SKM-1 (cell line): ENCODE measurements around the gene CHMP3.
"Not testable (repeated sequence)": the region's sequence is repeated elsewhere in the genome, so short reads cannot be mapped to it uniquely, and the experiment has no call there.

Experiments
- DNase-seq: peaks from one replicate; lab custom pipeline; 2025; ENCODE audit not compliant: unreplicated experiment; lab: John Stamatoyannopoulos, UW

Gene CHMP3

DNA sequence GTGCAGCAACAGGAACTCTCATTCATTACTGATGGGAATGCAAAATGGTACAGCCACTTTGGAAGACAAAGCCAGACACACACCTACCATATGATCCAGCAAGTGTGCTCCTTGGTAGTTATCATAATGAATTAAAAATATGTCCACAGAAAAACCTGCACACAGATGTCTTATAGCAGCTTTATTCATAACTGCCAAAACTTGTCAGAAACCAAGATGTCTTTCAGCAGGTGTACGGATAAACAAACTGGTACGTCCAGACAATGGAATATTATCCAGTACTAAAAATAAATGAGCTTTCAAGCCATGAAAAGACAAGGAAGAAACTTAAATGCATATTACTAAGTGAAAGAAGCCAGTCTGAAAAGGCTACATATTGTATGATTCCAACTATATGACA lies 50.4 kb downstream of the CHMP3 start:
- DNase-seq: no peak

DNA sequence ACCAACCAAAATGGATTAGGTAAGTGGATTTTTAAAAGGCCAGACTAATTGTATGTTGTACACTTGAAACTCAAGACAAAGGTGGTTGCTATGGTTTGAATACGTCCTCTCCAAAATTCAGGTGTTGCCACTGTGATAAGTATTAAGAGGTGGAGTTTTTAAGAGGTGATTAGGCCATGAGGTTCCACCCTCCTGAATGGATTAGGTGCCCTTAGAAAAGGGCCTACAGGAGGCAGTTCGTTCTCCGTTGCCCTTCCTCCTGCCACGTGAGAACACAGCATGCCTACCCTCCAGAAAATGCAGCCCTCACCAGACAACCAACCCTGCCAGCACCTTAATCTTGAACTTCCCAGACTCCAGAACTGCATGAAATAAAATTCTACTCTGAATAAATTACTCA lies 51.2 kb downstream of the CHMP3 start:
- DNase-seq: no peak

DNA sequence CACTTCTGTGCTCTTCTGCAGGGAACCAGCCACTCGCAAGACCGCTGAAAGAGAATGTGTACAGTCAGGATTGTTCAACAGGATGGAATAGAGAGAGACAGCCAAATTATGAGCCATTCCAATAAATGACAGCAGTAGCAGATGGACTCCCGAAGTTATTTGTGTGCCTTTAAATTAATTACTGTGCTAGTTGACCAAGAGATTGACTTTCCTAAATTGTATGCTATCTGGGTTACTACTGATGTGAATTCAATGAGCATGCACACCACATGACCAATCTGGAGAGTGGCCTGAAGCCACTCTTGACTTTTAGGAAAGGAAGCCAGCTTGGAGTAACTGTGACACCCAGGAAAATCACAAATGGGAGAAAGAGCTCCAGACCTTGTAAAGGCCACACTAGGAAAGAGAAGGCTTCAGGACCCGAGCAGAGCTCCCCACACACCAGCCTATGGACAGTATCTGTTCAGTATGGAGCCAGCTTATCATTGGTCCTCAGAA lies 52.8 kb downstream of the CHMP3 start:
- no peak for DNase-seq

DNA sequence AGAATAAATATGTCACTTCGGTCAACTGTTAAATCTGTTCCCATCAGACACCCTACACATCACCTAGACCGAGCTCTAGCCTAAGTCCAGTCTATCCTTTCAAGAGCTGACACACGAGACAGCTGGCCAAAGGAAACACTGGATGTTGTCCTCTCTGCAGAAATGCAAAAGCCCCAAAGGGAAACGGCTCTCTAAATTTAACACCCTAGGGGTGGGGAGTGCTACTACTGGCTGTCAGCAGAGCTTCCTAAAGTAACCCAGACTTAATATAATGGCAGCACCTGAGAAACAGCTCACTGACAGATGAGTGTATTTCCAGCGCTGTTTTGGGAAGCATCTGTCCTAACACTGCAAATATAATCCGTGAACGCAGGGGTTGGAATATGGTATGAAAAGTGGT lies 55.6 kb downstream of the CHMP3 start:
- no peak for DNase-seq

DNA sequence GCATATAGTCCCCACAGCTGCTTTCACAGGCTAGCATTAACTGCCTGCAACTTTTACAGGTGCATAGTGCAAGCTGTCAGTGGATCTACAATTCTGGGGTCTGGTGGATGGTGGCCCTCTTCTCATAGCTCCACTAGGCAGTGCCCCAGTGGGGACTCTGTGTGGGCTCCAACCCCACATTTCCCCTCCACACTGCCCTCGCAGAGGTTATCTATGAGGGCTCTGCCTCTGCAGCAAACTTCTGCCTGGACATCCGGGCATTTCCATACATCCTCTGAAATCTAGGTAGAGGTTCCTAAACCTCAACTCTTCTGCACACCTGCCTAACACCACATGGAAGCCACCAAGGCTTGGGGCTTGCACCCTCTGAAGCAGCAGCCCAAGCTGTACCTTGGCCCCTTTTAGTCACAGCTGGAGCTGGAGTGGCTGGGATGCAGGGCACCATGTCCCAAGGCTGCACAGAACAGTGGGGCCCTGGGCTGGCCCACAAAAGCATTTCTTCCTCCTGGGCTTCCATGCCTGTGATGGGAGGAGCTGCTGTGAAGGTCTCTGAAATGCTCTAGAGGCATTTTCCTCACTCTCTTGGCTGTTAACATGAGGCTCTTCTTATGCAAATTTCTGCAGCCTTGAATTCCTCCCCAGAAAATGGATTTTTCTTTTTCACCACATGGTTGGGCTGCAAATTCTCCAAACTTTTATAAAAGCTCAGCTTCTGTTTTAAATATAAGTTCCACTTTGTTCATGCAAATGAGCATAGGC lies 62.7 kb downstream of the CHMP3 start:
- DNase-seq: no peak

- DNase-seq: no peak
Observed at GRCh38 chr2:86499326-86499725, 63.9 kb downstream of the CHMP3 start.

- no peak for DNase-seq
Observed at GRCh38 chr2:86498468-86499260, 64.6 kb downstream of the CHMP3 start.

DNA sequence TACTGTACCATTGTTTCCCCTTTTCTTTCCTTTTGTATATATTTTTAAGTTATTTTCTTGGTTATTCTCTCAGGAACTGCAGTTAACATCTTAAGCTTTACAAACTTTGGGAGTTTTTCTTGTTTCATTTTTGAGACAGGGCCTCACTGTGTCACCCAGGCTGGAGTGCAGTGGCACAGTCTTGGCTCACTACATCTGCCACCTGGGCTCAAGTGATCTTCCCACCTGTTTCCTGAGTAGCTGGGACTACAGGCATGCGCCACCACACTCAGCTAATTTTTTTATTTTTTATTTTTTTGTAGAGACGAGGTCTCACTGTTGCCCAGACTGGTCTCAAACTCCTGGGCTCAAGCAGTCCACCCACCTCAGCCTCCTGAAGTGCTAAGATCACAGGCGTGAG lies 66.9 kb downstream of the CHMP3 start:
- DNase-seq: not testable (repeated sequence)

DNA sequence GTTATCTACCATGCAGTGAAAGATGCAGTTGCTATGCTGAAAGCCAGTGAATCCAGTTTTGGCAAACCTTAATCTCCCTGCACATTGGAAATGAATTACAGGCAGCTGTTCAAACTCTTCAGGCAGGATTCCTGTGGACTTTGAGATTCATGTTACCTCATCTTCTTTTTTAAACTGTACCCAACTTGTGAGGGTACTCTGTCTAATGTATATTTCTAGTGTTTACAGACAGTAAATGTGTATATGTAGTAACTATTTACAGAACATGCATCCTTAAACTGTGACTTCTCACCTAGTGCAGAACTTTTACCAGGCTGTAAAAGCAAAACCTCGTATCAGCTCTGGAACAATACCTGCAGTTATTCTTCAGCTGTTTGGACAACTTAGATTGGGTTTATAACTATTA lies 71.2 kb downstream of the CHMP3 start:
- no peak for DNase-seq

DNA sequence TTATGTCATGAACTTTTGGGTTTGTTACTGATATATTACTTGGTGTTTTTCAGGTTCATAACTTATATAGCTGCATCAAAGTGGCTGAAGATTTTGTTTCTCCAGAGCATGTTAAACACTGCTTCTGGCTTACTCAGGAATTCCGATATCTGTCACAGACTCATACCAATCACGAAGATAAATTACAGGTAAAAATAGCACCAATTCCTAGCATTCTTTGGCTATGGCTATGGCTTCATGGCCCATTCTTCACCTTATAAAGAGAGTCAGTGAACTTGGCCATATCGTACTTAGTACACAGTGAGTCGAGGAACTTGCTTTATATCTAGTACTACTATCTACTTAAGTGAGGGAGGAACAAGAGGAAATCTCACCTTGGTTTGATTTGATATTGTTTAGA lies 72.2 kb downstream of the CHMP3 start:
- no peak for DNase-seq

DNA sequence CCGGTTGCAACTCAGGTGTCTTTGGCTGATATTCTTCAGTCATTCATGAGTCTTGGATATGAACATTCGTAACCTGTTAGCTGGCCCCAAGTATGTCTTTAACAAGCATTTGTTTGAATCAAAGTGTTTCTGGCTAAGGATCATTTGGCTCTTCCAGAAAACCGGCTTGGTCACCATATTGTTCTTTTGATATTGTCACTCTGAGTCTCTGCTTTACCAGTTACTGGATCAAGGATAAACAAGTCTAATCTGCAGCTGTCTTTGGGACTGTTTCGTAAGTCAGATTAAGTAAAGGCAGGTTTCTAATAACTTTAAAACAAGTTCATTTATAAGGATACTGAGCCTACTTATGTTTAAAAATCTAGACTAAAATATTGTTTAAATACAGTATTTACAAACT lies 73.0 kb downstream of the CHMP3 start:
- no peak for DNase-seq

GRCh38 chr2:86489542-86489941 lies 73.7 kb downstream of the CHMP3 start:
- no peak for DNase-seq

- DNase-seq: no peak
Observed at GRCh38 chr2:86488561-86489250, 74.5 kb downstream of the CHMP3 start.

DNA sequence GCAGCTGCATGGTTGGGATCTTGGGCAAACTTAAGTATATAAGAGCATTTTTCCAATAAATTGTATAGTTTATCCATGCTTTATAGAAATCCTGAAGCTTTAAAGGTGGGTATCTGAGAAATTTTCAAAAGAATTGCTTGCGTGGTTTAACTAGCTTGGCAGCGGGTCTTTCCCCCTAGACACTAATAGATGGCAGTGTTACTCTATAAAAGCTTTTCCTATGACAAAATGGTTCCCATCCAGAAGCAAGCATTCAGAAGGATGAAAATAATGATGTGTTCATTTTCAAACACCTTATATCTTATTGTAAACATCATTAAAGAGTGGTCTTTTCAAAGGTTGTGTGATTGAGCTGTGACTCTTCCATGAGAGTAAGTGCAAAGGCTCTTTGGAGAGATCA lies 76.2 kb downstream of the CHMP3 start:
- no peak for DNase-seq

GRCh38 chr2:86485802-86486201 lies 77.4 kb downstream of the CHMP3 start:
- no peak for DNase-seq

- no peak for DNase-seq
Observed at GRCh38 chr2:86485103-86485502, 78.1 kb downstream of the CHMP3 start.

DNA sequence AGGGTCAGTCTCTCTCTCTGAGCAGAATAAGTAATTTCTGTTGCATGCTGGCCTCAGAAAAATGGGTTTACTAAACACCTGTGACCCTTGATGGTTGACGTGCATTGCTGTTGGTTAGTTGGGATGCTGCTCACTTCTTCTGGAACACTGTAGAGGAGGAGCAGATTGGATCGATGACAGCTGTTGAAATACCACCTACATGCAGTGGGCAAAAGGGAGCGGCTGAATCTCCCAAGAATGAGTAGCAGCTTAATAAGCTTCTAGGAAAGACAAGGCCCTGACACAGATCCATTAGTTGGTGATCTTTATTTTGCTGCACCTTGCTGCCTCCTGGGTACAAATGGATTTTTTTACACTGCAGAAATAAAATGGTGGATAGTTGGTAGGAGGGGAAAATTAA lies 78.9 kb downstream of the CHMP3 start:
- DNase-seq: no peak

DNA sequence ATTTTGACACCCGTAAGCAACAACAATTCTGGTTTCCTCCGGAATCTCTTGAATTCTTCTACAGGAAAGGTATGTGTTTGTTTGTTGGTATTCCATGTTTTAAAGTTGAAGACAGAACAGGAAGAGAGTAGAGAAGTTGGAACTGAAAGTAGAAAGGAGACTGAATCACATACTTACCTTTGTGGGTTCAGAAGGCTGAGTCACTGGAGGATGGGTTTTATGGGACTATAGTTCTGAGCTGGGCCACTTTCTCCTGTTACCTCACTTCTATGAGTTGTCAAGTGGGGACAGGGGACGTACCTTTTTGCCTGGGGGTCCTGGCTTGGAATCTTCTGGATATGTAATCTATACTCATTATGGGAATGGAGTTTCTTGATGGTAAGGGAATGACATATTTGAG lies 81.2 kb downstream of the CHMP3 start:
- no peak for DNase-seq

DNA sequence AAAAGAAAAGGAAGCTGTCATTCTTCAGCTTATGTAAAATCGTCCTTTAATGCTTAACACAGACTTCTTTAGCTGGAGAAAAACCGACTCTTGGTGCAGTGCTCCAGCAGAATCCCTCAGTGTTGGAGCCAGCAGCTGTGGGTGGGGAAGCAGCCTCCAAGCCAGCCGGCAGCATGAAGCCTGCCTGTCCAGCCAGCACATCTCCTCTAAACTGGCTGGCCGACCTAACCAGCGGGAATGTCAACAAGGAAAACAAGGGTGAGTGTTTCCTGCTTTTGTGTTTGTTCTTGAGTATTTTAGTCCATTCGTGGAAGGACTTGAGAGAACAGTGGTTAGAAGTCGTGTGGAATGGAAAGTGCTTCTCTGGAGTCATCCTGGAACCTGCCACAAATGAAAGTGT lies 83.1 kb downstream of the CHMP3 start:
- DNase-seq: no peak

DNA sequence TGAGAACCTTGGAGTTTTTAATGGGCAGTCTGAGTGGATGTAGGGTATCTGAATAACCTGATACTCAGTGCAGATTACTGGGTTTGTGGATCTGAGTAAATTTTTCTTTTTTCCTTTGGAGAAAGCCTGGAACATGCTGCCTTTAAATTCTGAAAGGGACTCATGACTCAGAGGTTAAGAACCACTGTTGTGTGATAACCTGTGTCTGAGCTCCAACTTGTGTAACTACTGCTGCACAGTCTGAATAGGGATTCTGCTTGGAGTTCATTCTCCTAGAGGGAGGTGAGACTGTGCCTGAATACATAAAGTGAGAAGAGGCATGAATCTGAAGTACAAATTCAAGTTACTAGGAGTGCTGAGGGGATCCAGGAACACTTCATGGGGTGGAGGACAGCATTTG lies 85.9 kb downstream of the CHMP3 start:
- DNase-seq: no peak

- no peak for DNase-seq
Observed at GRCh38 chr2:86476918-86477317, 86.3 kb downstream of the CHMP3 start.

DNA sequence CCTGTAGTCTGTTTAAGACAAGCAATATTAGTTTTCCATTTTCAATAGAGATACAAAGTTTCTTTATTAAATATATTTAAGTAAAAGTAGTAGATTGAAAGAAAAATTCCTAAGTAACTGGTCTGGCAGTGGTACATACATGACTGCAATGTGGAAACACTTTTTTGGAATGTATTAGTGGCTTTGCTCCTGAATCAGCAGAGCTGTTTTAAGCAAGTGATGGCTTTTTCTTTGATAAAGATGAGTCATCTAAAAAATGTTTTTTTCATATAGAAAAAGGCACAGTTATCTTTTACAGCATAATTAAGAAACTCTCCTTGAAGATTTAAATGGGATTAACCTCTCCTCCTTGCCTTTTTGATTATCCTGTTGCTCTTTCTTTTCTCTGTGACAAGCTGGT lies 87.2 kb downstream of the CHMP3 start:
- DNase-seq: no peak
